Measurements from ENCODE around the gene ROM1.

DNA sequence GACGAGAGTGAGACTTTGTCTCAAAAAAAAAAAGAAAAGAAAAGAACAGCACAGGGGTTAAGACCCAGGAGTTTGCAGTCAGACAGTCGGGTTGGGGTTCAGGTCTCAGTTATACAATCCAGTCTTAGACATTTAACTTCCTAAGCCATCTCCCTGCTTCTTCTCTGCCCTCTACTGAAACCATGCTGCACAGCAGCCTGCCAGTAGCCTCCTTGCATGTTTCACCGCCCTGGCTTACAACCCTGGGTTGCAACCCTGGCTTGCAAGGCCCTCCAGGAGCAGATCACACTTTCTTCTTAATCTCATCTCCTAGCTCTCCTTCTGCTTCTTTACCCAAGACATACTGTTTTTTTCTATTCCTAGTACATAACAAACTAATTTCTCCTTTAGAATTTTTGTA lies 14.7 kb downstream of the ROM1 start:
- TF ChIP-seq CTCF (IDR thresholded peaks at IDR 0.05) (no peak), POLR2A (IDR thresholded peaks at IDR 0.05) (no peak)

All from body of pancreas (tissue), 4 donors.